ENCODE results near the gene HSPA5.

Gene HSPA5

DNA sequence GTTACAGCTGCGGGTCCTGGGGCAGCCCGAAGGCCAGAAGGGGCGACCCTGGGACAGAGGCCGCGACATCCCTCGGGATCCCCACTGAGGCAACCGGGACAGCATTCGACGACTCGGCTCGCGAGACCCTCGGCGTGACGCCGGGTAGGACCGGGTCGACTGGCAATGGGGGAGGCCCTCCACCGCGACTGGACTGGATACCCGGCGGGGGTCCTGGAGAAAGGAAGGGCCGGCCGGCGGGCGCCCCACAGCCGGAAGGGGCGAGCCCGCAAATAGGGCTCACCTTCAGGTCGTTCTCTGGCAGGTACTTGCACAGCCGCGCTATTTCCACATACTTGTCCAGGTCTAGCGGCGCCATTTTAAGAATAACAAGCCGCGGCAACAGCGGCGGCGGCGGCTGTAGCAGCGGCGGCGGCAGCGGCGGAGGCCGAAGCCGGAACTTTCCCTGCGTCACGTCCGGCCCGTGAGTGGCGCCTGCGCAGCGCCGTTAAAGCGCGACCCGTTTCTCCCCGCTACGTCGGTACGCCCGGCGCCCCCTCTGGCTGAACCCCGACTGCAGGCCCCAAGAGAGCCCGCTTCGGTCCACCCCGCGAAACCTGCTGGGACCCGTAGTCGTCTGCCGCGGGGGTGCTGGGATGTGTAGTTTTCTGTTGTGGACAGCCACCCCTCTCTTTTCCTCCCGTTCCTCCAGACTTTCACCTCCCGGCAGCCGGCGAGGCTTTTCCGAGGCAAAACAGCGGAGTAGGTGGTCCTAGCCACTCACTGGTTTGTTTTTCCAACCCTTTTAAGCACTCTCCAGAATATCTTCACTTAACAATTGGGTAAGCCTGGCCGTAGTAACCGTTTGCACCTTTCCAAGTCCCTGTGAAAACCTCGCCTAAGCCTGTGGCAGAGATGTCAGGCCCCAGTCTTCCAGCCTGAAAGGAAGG lies 51.5 kb downstream of the HSPA5 start, which contains the start of gene PPP6C:
Gene PPP6C, minus strand, starts transcription at position 443 of the 929 bp plus-strand sequence. Its CDS starts 85 bp downstream, at position 358.
- peak; percentile 94 for DNase-seq (ENCODE audit: low read depth)

DNA sequence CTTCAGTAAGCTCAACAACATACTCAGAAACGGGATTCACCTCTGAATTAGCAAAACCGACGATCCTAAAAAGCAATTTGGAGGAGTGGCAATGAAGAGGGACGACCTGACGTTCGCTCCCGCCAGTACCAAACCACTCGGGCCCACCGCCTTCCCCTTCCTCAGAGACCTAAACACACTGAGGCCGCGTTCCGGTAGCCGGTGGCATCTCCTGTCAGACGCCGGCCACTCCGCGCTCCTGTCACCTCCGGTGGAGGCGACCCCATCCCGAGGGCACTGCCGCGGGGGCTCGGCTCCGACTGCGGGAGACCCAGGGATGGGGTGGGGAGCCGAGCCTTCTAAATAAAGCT lies 52.2 kb downstream of the HSPA5 start:
- peak; percentile 25 for DNase-seq (ENCODE audit: low read depth)
